K562 (cell line): ENCODE measurements around the gene SIRPD. TPM values are rescaled to one million over a fixed set of nuclear protein-coding genes. Genes with fewer than 3 reads are reported as not detected.
A peak's percentile ranks its signal among the peaks of the same experiment; 100 is the strongest.

Experiments
- ATAC-seq: fragments of 200-7000 bp; cut with Tn5 transposase; 3 replicates; pipeline ENCODE4 v1.9.1; 2020; ENCODE audit warnings: moderate library complexity
- BruUV-seq: library from RNA; stranded (reverse); fragments of 400-500 nt; replicated peaks from 2 replicates; lab custom pipeline; 2021; lab: Mats Ljungman, UMichigan
- CTCF ChIA-PET: fragments of 300-600 bp; formaldehyde crosslinking; extraction: SDS; loops from one replicate; lab custom pipeline; 2021; ENCODE audit warnings: low intra/inter-chr PET ratio; lab: Yijun Ruan, JAX
- POLR2A ChIA-PET: fragments of 300-600, 350-650 bp; sonication (Branson Sonifier 250); formaldehyde crosslinking; extraction: SDS; loops from one replicate; lab custom pipeline; 2021; ENCODE audit warnings: antibody characterized with exemption, inconsistent platforms; lab: Yijun Ruan, JAX
- DNase-seq, 4 experiments: peaks; one replicate each; pipeline versions ENCODE4 v3.0.0 to v3.0.0-alpha.2; 2011 to 2018; ENCODE audit warnings: low spot score in 3 of 4, mixed read lengths in 3 of 4; ENCODE audit errors: extremely low read depth in 1 of 4
- FAIRE-seq: peaks from 2 replicates; lab custom pipeline; 2011; peaks lifted over from hg19 to GRCh38; lab: Jason Lieb, UNC
- H2AFZ ChIP-seq: 2 replicates; pipeline ENCODE4 v1.6.0; 2011; ENCODE audit warnings: low read depth, low read length, control low read depth, inconsistent platforms
- H3K27ac ChIP-seq: fragments of 200-600 bp; 3 replicates; pipeline ENCODE4 v1.8.0; 2011; ENCODE audit warnings: low read depth, mild to moderate bottlenecking, control low read depth, inconsistent platforms, low read length, moderate library complexity, mixed read lengths; ENCODE audit errors: extremely low read depth
- H3K27me3 ChIP-seq, 2 experiments: fragments of 300-600 bp in 1 of 2; 2 replicates in 1 of 2; 3 replicates in 1 of 2; pipeline versions ENCODE4 v1.6.0 to v1.8.0; 2011; ENCODE audit warnings: inconsistent platforms in 2 of 2, low read length in 2 of 2, mild to moderate bottlenecking in 1 of 2, mixed read lengths in 1 of 2, moderate library complexity in 1 of 2; ENCODE audit not compliant: control insufficient read depth in 2 of 2, insufficient read depth in 2 of 2
- H3K36me3 ChIP-seq: fragments of 300-600 bp; 3 replicates; pipeline ENCODE4 v1.8.0; 2011; ENCODE audit warnings: mild to moderate bottlenecking, low read length, inconsistent platforms; ENCODE audit not compliant: control insufficient read depth, insufficient read depth
- H3K4me1 ChIP-seq, 2 experiments: fragments of 200-600 bp in 1 of 2; replicated peaks in 1 of 2; 2 replicates in 1 of 2; 3 replicates in 1 of 2; pipeline versions ENCODE4 v1.5.1 to v1.8.0; 2011; ENCODE audit warnings: inconsistent platforms in 2 of 2, low read length in 2 of 2, mild to moderate bottlenecking in 1 of 2, mixed read lengths in 1 of 2, moderate library complexity in 1 of 2; ENCODE audit not compliant: control insufficient read depth in 2 of 2, insufficient read depth in 2 of 2
- H3K4me2 ChIP-seq: 2 replicates; pipeline ENCODE4 v1.6.1; 2011; ENCODE audit warnings: low read length, control low read depth, inconsistent platforms, mixed read lengths; ENCODE audit not compliant: insufficient read depth
- H3K4me3 ChIP-seq: fragments of 200-600 bp; sonication (generic), shearing (Covaris generic); 2 replicates; pipeline ENCODE4 v1.5.1; 2016; ENCODE audit warnings: control low read depth, inconsistent platforms
- H3K79me2 ChIP-seq: fragments of 200-600 bp; 3 replicates; pipeline ENCODE4 v1.8.0; 2011; ENCODE audit warnings: low read length, inconsistent platforms; ENCODE audit not compliant: control insufficient read depth, insufficient read depth
- H3K9ac ChIP-seq, 2 experiments: 2 replicates each; pipeline versions ENCODE4 v1.6.0 to v1.6.1; 2011; ENCODE audit warnings: low read depth in 2 of 2, low read length in 2 of 2, control low read depth in 1 of 2, inconsistent platforms in 1 of 2, mild to moderate bottlenecking in 1 of 2, mixed read lengths in 1 of 2; ENCODE audit not compliant: insufficient read depth in 1 of 2
- H3K9me1 ChIP-seq: one replicate; pipeline ENCODE4 v1.6.0; 2011; ENCODE audit warnings: inconsistent platforms, mild to moderate bottlenecking, low read length, moderate library complexity; ENCODE audit not compliant: control insufficient read depth, insufficient read depth
- H3K9me3 ChIP-seq: replicated peaks from 2 replicates; pipeline ENCODE4 v1.5.1; 2011; ENCODE audit warnings: low read depth, low read length, inconsistent platforms; ENCODE audit not compliant: control insufficient read depth, insufficient read depth
- H4K20me1 ChIP-seq: replicated peaks from 2 replicates; pipeline ENCODE4 v1.6.1; 2011; ENCODE audit warnings: low read length, inconsistent platforms, mixed read lengths; ENCODE audit not compliant: control insufficient read depth, insufficient read depth
- ARID2 ChIP-seq: fragments of 450-650 bp; IDR thresholded peaks from 2 replicates; pipeline ENCODE4 v1.6.1; 2017; ENCODE audit warnings: antibody characterized with exemption, mild to moderate bottlenecking
- CTBP1 ChIP-seq: fragments of 450-650 bp; IDR thresholded peaks from 2 replicates; pipeline ENCODE4 v1.6.1; 2016; ENCODE audit warnings: borderline replicate concordance
- EWSR1 ChIP-seq: fragments of 450-650 bp; IDR thresholded peaks from 2 replicates; pipeline ENCODE4 v1.6.1; 2018; ENCODE audit warnings: borderline replicate concordance, mild to moderate bottlenecking, low read depth, moderate library complexity; ENCODE audit not compliant: partially characterized antibody
- GTF3C2 ChIP-seq: IDR thresholded peaks from 3 replicates; pipeline ENCODE4 v1.6.1; 2011; ENCODE audit warnings: borderline replicate concordance, mild to moderate bottlenecking, moderate library complexity; ENCODE audit not compliant: insufficient read length; ENCODE audit errors: extremely low read depth
- MED1 ChIP-seq: sonication (generic); formaldehyde crosslinking; IDR thresholded peaks from 2 replicates; pipeline ENCODE4 v1.8.1; 2023; ENCODE audit warnings: missing genetic modification reagents, borderline replicate concordance
- NFIC ChIP-seq: fragments of 450-650 bp; IDR thresholded peaks from 2 replicates; pipeline ENCODE4 v1.6.1; 2017; ENCODE audit warnings: mild to moderate bottlenecking, inconsistent platforms
- RB1 ChIP-seq: fragments of 450-650 bp; IDR thresholded peaks from 2 replicates; pipeline ENCODE4 v1.6.1; 2017; ENCODE audit warnings: low read depth, mild to moderate bottlenecking
- SMAD1 ChIP-seq: fragments of 150-350 bp; IDR thresholded peaks from 2 replicates; pipeline ENCODE4 v1.6.1; 2014; ENCODE audit warnings: low read length, low read depth; ENCODE audit not compliant: partially characterized antibody
- SP1 ChIP-seq: sonication (generic); formaldehyde crosslinking; IDR thresholded peaks from 2 replicates; pipeline ENCODE4 v1.8.1; 2022; ENCODE audit warnings: mild to moderate bottlenecking, missing genetic modification reagents
- TFAM ChIP-seq: fragments of 250-450 bp; sonication (Bioruptor Pico); conservative IDR thresholded peaks from 2 replicates; pipeline ENCODE4 v1.5.0; 2021; ENCODE audit warnings: mild to moderate bottlenecking, moderate library complexity
- ZBTB34 ChIP-seq: fragments of 250-450 bp; sonication (Bioruptor Pico); IDR thresholded peaks from 2 replicates; pipeline ENCODE4 v1.8.0; 2021; ENCODE audit warnings: mild to moderate bottlenecking, moderate library complexity
- ZNF239 ChIP-seq: fragments of 250-450 bp; sonication (Bioruptor Pico); IDR thresholded peaks from 2 replicates; pipeline ENCODE4 v1.4.0; 2020; ENCODE audit warnings: mild to moderate bottlenecking
- ZNF253 ChIP-seq: fragments of 250-450 bp; sonication (Bioruptor Pico); conservative IDR thresholded peaks from 2 replicates; pipeline ENCODE4 v1.6.1; 2021; ENCODE audit warnings: mild to moderate bottlenecking
- ZNF780A ChIP-seq: fragments of 250-450 bp; sonication (Bioruptor Pico); IDR thresholded peaks from 2 replicates; pipeline ENCODE4 v1.5.0; 2021; ENCODE audit warnings: mild to moderate bottlenecking
- WGBS: fragments of 100-300 bp; shearing (Covaris generic); methylation state at CpG from one replicate; pipeline ENCODE4 v1.1.6; 2016; ENCODE audit warnings: low coverage, mixed read lengths; ENCODE audit not compliant: insufficient coverage; ENCODE audit errors: missing lambda C conversion rate; 5-methylcytosine and 5-hydroxymethylcytosine counted together
- in situ Hi-C: fragments of 300-500 bp; cut with MboI; formaldehyde crosslinking; loops from 4 replicates; pipeline ENCODE4 v1.15.0; 2018; ENCODE audit warnings: inconsistent platforms, mixed read lengths
- intact Hi-C: fragments of 100-400 bp; cut with micrococcal nuclease; formaldehyde crosslinking; loops from 2 replicates; pipeline ENCODE4 v1.14.2; 2022
- polyA plus RNA-seq, 8 experiments: library from polyadenylated mRNA; depleted of rRNA in 4 of 8; stranded (reverse) in 5 of 8; unstranded in 3 of 8; fragments of >200 nt; fragmentation: Nextera tagmentation in 2 of 8; fragmentation: Illumina TruSeq in 1 of 8; extraction: Ambion mirVana in 2 of 8; extraction: Trizol in 1 of 8; gene quantifications; 2 replicates each; pipeline versions ENCODE4 v1.2.1 to v1.2.3, GENCODE V29; 2011 to 2014; ENCODE audit warnings: inconsistent platforms in 1 of 8, missing spikeins in 1 of 8
- total RNA-seq, 7 experiments: library from RNA; depleted of rRNA in 6 of 7; stranded (reverse); fragments of >200 nt in 6 of 7; fragmentation: Illumina TruSeq in 2 of 7; extraction: Trizol in 2 of 7; gene quantifications; 2 replicates each; pipeline versions ENCODE4 v1.2.1 to v1.2.3, GENCODE V29; 2011 to 2021; ENCODE audit warnings: low replicate concordance in 1 of 7

The SIRPD gene
- total and polyA plus RNA-seq, 9 of the 15 experiments (the other 6 are each of a cell fraction or from before 2014, with no cell fraction given): not detected

- ATAC-seq: no peak
- Histone ChIP-seq H3K4me3 (no peak overlapping the region), H3K79me2 (no peaks in the 10 kb centered on the region), H3K9me1 (no peaks in the 10 kb centered on the region), H3K4me1 (no peaks in the 10 kb centered on the region; a peak in 1 of 5 replicates), H3K36me3 (no peaks in the 10 kb centered on the region), H3K27ac (no peak overlapping the region), H3K9ac (no peak overlapping the region), H3K9me3 (no peaks in the 10 kb centered on the region), H4K20me1 (no peaks in the 10 kb centered on the region), H3K27me3 (no peaks in the 10 kb centered on the region), H2AFZ (no peak overlapping the region), H3K4me2 (no peak overlapping the region)
- no TSS peak for BruUV-seq
- TF ChIP-seq NFIC (peak; percentile 45), ZNF239 (CRISPR knock-in tag) (no peak)
- in situ Hi-C loops: no loop called here
- DNase-seq: no peak
- intact Hi-C loops: no loop called here
- no peak for FAIRE-seq
- CTCF ChIA-PET: no interaction called here
- POLR2A ChIA-PET: interaction anchor here (1.5 kb wide), 1 partner anchor 9 kb away, joined by 3 read pairs; no protein-coding TSS in a partner anchor
These were observed 30.6 kb downstream of the SIRPD start for GRCh38 chr20:1526896-1527295.

- DNase-seq (no peak), FAIRE-seq (no peak), ATAC-seq (no peak)
- no peaks in the 10 kb centered on the region for H3K9me1 ChIP-seq
- H3K36me3 ChIP-seq: no peaks in the 10 kb centered on the region
- in situ Hi-C loops (no loop called here), intact Hi-C loops (no loop called here)
- no peaks in the 10 kb centered on the region for H3K79me2 ChIP-seq
- BruUV-seq: no TSS peak
- no peak overlapping the region for H3K27ac ChIP-seq
- 0% methylated on average over 1 of the region's 1 CpG for WGBS
- H3K27me3 ChIP-seq: no peaks in the 10 kb centered on the region
- no peaks in the 10 kb centered on the region; a peak in 1 of 5 replicates for H3K4me1 ChIP-seq
- H3K4me3 ChIP-seq: no peak overlapping the region
- no peak overlapping the region for H2AFZ ChIP-seq
- no peaks in the 10 kb centered on the region for H3K9me3 ChIP-seq
- H4K20me1 ChIP-seq: no peaks in the 10 kb centered on the region
- H3K9ac ChIP-seq: no peak overlapping the region
- CTCF ChIA-PET: no interaction called here
- POLR2A ChIA-PET: interaction anchor here (1.5 kb wide), 1 partner anchor 10 kb away, joined by 3 read pairs; no protein-coding TSS in a partner anchor
- H3K4me2 ChIP-seq: no peak overlapping the region
- no peak for TF ChIP-seq ZNF253 (CRISPR knock-in tag)
- no peak for TF ChIP-seq TFAM
- no peak for TF ChIP-seq ARID2
- no peak for TF ChIP-seq CTBP1
- TF ChIP-seq GTF3C2: no peak
- TF ChIP-seq ZNF780A: no peak
- no peak for TF ChIP-seq SMAD1
- TF ChIP-seq EWSR1: no peak
- no peak for TF ChIP-seq SP1 (CRISPR knock-in tag)
- TF ChIP-seq RB1: no peak
- no peak for TF ChIP-seq ZBTB34 (CRISPR knock-in tag)
- TF ChIP-seq MED1 (CRISPR knock-in tag): no peak
These were observed 31.2 kb downstream of the SIRPD start for GRCh38 chr20:1526310-1526709.
